Naive B cell (primary cell): Measurements from ENCODE around the gene SF3B1. TPM values are rescaled to one million over a fixed set of nuclear protein-coding genes. Genes with fewer than 3 reads are reported as not detected.

Source experiments
- ATAC-seq, 2 donors: fragments of 150-1000 bp; cut with Tn5 transposase; 2 replicates each; pipeline ENCODE4 v1.10.0; 2021; ENCODE audit warnings: low read depth in 2 of 2, mild to moderate bottlenecking in 2 of 2, moderate library complexity in 2 of 2
- DNase-seq: peaks from one replicate; pipeline ENCODE4 v3.0.0; 2022
- H3K27ac Mint-ChIP-seq, 6 donors: one replicate each; pipeline ENCODE4 v1.8.0; 2020 to 2022; ENCODE audit warnings: mild to moderate bottlenecking in 6 of 6, mixed read lengths in 6 of 6, moderate library complexity in 5 of 6, inconsistent platforms in 2 of 6
- H3K27me3 Mint-ChIP-seq, 3 donors: one replicate each; pipeline ENCODE4 v1.8.0; 2021 to 2022; ENCODE audit warnings: mixed read lengths in 3 of 3, mild to moderate bottlenecking in 1 of 3
- H3K36me3 Mint-ChIP-seq, 2 donors: one replicate each; pipeline ENCODE4 v1.8.0; 2020 to 2022; ENCODE audit warnings: mixed read lengths in 2 of 2, inconsistent platforms in 1 of 2, mild to moderate bottlenecking in 1 of 2
- H3K4me1 Mint-ChIP-seq, 3 donors: one replicate each; pipeline ENCODE4 v1.8.0; 2020 to 2022; ENCODE audit warnings: mixed read lengths in 3 of 3, inconsistent platforms in 1 of 3, mild to moderate bottlenecking in 1 of 3, moderate library complexity in 1 of 3
- H3K4me3 Mint-ChIP-seq, 8 donors: one replicate each; pipeline ENCODE4 v1.8.0; 2020 to 2022; ENCODE audit warnings: mild to moderate bottlenecking in 8 of 8, mixed read lengths in 8 of 8, moderate library complexity in 8 of 8, inconsistent platforms in 2 of 8
- H3K9me3 Mint-ChIP-seq, 7 donors: one replicate each; pipeline ENCODE4 v1.8.0; 2020 to 2022; ENCODE audit warnings: mixed read lengths in 7 of 7, mild to moderate bottlenecking in 5 of 7, inconsistent platforms in 2 of 7, moderate library complexity in 1 of 7
- polyA plus RNA-seq, 6 donors: library from polyadenylated mRNA; unstranded; fragments of 300-500 nt; fragmentation: Illumina TruSeq; gene quantifications; one replicate each; pipeline ENCODE4 v1.2.3, GENCODE V29; 2021; ENCODE audit warnings: low read depth in 6 of 6

SF3B1 gene
- polyA plus RNA-seq, 6 donors from 2014 or later = 99.2 to 166 (median 153) TPM

- ATAC-seq (no peak), DNase-seq (no peak)
- peaks cover 35 to 64% (median 37%) of the 10 kb centered on the region in 3 donors for H3K4me1 Mint-ChIP-seq
- no peaks in the 10 kb centered on the region for H3K27me3 Mint-ChIP-seq
- peaks cover 0 to 4% of the 10 kb centered on the region in 2 donors for H3K36me3 Mint-ChIP-seq
- H3K27ac Mint-ChIP-seq = peak overlapping the region in 3 of 6 donors; percentile 44 to 78 (median 59)
- peak overlapping the region in 1 of 8 donors; percentile 51 for H3K4me3 Mint-ChIP-seq
- no peaks in the 10 kb centered on the region for H3K9me3 Mint-ChIP-seq
Observed at GRCh38 chr2:197425550-197425949, 9.3 kb downstream of the SF3B1 start.

- Mint-ChIP-seq H3K36me3 (peaks cover 0 to 4% of the 10 kb centered on the region in 2 donors), H3K27me3 (no peaks in the 10 kb centered on the region), H3K4me1 (peaks cover 17 to 41% (median 23%) of the 10 kb centered on the region in 3 donors), H3K27ac (peak overlapping the region in 1 of 6 donors; percentile 61), H3K4me3 (no peak overlapping the region), H3K9me3 (no peaks in the 10 kb centered on the region)
- no peak for ATAC-seq
- DNase-seq = no peak
Observed at GRCh38 chr2:197423307-197423706, 11.5 kb downstream of the SF3B1 start.

GRCh38 chr2:197419438-197419837 is 15.4 kb downstream of the SF3B1 start:
- no peak for ATAC-seq
- no peak for DNase-seq
- Mint-ChIP-seq H3K27ac (no peak overlapping the region), H3K4me3 (no peak overlapping the region), H3K4me1 (peaks cover 5 to 13% (median 12%) of the 10 kb centered on the region in 3 donors), H3K9me3 (no peaks in the 10 kb centered on the region), H3K27me3 (no peaks in the 10 kb centered on the region), H3K36me3 (peaks cover 9 to 14% of the 10 kb centered on the region in 2 donors)

- Mint-ChIP-seq H3K36me3 (peaks cover 16 to 21% of the 10 kb centered on the region in 2 donors), H3K4me1 (peaks cover 0 to 8% (median 5%) of the 10 kb centered on the region in 3 donors), H3K27ac (no peak overlapping the region), H3K4me3 (no peak overlapping the region), H3K27me3 (no peaks in the 10 kb centered on the region), H3K9me3 (no peaks in the 10 kb centered on the region)
- ATAC-seq = no peak
- DNase-seq = no peak
Observed at GRCh38 chr2:197416268-197416667, 18.6 kb downstream of the SF3B1 start.

GRCh38 chr2:197414515-197414914 is 20.3 kb downstream of the SF3B1 start:
- ATAC-seq (no peak), DNase-seq (no peak)
- H3K9me3 Mint-ChIP-seq = no peaks in the 10 kb centered on the region
- H3K4me3 Mint-ChIP-seq = no peak overlapping the region
- H3K4me1 Mint-ChIP-seq = peaks cover 0 to 11% (median 5%) of the 10 kb centered on the region in 3 donors
- no peak overlapping the region for H3K27ac Mint-ChIP-seq
- peaks cover 21 to 23% of the 10 kb centered on the region in 2 donors for H3K36me3 Mint-ChIP-seq
- H3K27me3 Mint-ChIP-seq = no peaks in the 10 kb centered on the region

GRCh38 chr2:197414039-197414438 is 20.8 kb downstream of the SF3B1 start:
- Mint-ChIP-seq H3K4me1 (peaks cover 0 to 11% (median 5%) of the 10 kb centered on the region in 3 donors), H3K27ac (peak overlapping the region in 1 of 6 donors; percentile 10), H3K27me3 (no peaks in the 10 kb centered on the region), H3K36me3 (peaks cover 21 to 25% of the 10 kb centered on the region in 2 donors), H3K9me3 (no peaks in the 10 kb centered on the region), H3K4me3 (no peak overlapping the region)
- no peak for ATAC-seq
- DNase-seq = no peak

GRCh38 chr2:197405582-197405981 is 29.2 kb downstream of the SF3B1 start:
- Mint-ChIP-seq H3K27me3 (no peaks in the 10 kb centered on the region), H3K4me1 (peaks cover 0 to 4% (median 0%) of the 10 kb centered on the region in 3 donors), H3K4me3 (no peak overlapping the region), H3K27ac (no peak overlapping the region), H3K36me3 (peaks cover 16 to 34% of the 10 kb centered on the region in 2 donors), H3K9me3 (no peaks in the 10 kb centered on the region)
- DNase-seq = no peak
- ATAC-seq = no peak

- DNase-seq = no peak
- Mint-ChIP-seq H3K4me1 (no peaks in the 10 kb centered on the region), H3K4me3 (no peak overlapping the region), H3K9me3 (no peaks in the 10 kb centered on the region), H3K27me3 (no peaks in the 10 kb centered on the region), H3K36me3 (peaks cover 30 to 52% of the 10 kb centered on the region in 2 donors), H3K27ac (no peak overlapping the region)
- ATAC-seq = no peak
Observed at GRCh38 chr2:197399887-197400540, 34.8 kb downstream of the SF3B1 start.

GRCh38 chr2:197398913-197399312 is 35.9 kb downstream of the SF3B1 start:
- ATAC-seq (no peak), DNase-seq (no peak)
- Mint-ChIP-seq H3K9me3 (no peaks in the 10 kb centered on the region), H3K27me3 (no peaks in the 10 kb centered on the region), H3K4me3 (no peak overlapping the region), H3K4me1 (no peaks in the 10 kb centered on the region), H3K27ac (peak overlapping the region in 1 of 6 donors; percentile 58), H3K36me3 (peaks cover 31 to 52% of the 10 kb centered on the region in 2 donors)

- Mint-ChIP-seq H3K36me3 (peaks cover 8 to 24% of the 10 kb centered on the region in 2 donors), H3K9me3 (no peaks in the 10 kb centered on the region), H3K4me3 (no peak overlapping the region), H3K4me1 (peaks cover 0 to 2% (median 0%) of the 10 kb centered on the region in 3 donors), H3K27ac (no peak overlapping the region), H3K27me3 (no peaks in the 10 kb centered on the region)
- no peak for ATAC-seq
- DNase-seq = no peak
Observed at GRCh38 chr2:197391220-197391717, 43.6 kb downstream of the SF3B1 start.

- Mint-ChIP-seq H3K27me3 (no peaks in the 10 kb centered on the region), H3K27ac (peak overlapping the region in 2 of 6 donors; percentile 17 to 58), H3K9me3 (no peaks in the 10 kb centered on the region), H3K4me1 (peaks cover 0 to 2% (median 0%) of the 10 kb centered on the region in 3 donors), H3K36me3 (peaks cover 0 to 13% of the 10 kb centered on the region in 2 donors), H3K4me3 (no peak overlapping the region)
- ATAC-seq (no peak), DNase-seq (no peak)
Observed at GRCh38 chr2:197388866-197389587, 45.8 kb downstream of the SF3B1 start.

- ATAC-seq (no peak), DNase-seq (no peak)
- Mint-ChIP-seq H3K27ac (no peak overlapping the region), H3K4me3 (no peak overlapping the region), H3K9me3 (no peaks in the 10 kb centered on the region), H3K36me3 (peaks cover 0 to 7% of the 10 kb centered on the region in 2 donors), H3K4me1 (peaks cover 0 to 2% (median 0%) of the 10 kb centered on the region in 3 donors), H3K27me3 (no peaks in the 10 kb centered on the region)
Observed at GRCh38 chr2:197387179-197387578, 47.6 kb downstream of the SF3B1 start.

GRCh38 chr2:197386242-197386641 is 48.6 kb downstream of the SF3B1 start:
- no peak for ATAC-seq
- H3K4me3 Mint-ChIP-seq = no peak overlapping the region
- no peaks in the 10 kb centered on the region for H3K27me3 Mint-ChIP-seq
- no peak for DNase-seq
- H3K36me3 Mint-ChIP-seq = peaks cover 0 to under 1% of the 10 kb centered on the region in 2 donors
- peaks cover 0 to 2% (median 0%) of the 10 kb centered on the region in 3 donors for H3K4me1 Mint-ChIP-seq
- H3K27ac Mint-ChIP-seq = peak overlapping the region in 2 of 6 donors; percentile 16 to 82
- H3K9me3 Mint-ChIP-seq = no peaks in the 10 kb centered on the region

GRCh38 chr2:197383825-197384224 is 51.0 kb downstream of the SF3B1 start:
- Mint-ChIP-seq H3K4me3 (no peak overlapping the region), H3K36me3 (no peaks in the 10 kb centered on the region), H3K4me1 (peaks cover 0 to 1% (median 0%) of the 10 kb centered on the region in 3 donors), H3K9me3 (no peaks in the 10 kb centered on the region), H3K27ac (no peak overlapping the region), H3K27me3 (no peaks in the 10 kb centered on the region)
- DNase-seq (no peak), ATAC-seq (no peak)
